ENCODE results near the gene ACSM2B.
"Not testable (repeated sequence)": the region's sequence is repeated elsewhere in the genome, so short reads cannot be mapped to it uniquely, and the experiment has no call there.

ACSM2B gene

DNA sequence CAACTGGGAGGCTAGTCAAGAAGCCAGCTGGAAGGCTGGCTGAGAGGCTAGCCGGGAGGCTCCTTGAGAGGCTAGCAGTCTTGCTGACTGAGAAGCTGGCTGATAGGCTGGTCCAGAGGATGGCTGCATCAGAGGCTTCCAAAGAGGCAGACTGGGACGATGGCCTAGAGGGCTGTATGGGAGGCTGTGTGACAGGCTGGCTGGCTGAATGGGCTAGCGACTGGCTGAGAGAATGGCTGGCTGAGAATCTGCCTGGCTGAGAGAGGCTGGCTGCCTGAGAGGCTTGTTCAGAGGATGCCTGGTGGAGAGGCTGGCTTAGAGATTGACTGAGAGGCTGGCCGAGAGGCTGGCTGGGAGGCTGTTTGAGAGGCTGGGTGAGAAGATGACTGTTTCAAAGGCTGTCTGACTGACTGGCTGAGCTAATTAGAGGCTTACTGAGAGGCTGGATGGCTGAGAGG is 34.8 kb upstream of the ACSM2B start:
- Histone ChIP-seq H3K4me3 (ENCODE audit: control insufficient read depth in 1 of 7, extremely low read depth in 1 of 7, insufficient read depth in 4 of 7, low read depth in 2 of 7, low read length in 6 of 7) (no peak overlapping the region), H3K4me1 (ENCODE audit: control extremely low read depth in 1 of 4, control insufficient read depth in 4 of 4, insufficient read depth in 4 of 4, low read length in 3 of 4) (no peaks in the 10 kb centered on the region), H3K9me3 (ENCODE audit: control extremely low read depth in 1 of 5, control insufficient read depth in 4 of 5, insufficient read depth in 2 of 5, low read depth in 1 of 5, low read length in 4 of 5) (no peaks in the 10 kb centered on the region), H3K27ac (ENCODE audit: insufficient read depth in 1 of 2, low read depth in 1 of 2, low read length in 2 of 2, poor library complexity in 1 of 2, severe bottlenecking in 2 of 2) (no peak overlapping the region), H3K36me3 (ENCODE audit: control insufficient read depth in 4 of 4, insufficient read depth in 4 of 4, low read length in 3 of 4) (no peaks in the 10 kb centered on the region), H3K27me3 (replicated peaks in 2 of 5; ENCODE audit: control insufficient read depth in 4 of 5, insufficient read depth in 5 of 5, low read length in 4 of 5) (peaks cover 0 to 18% (median 4%) of the 10 kb centered on the region in 5 experiments)
- DNase-seq, result no peak
- ChIA-PET POLR2A (no interaction called here), CTCF (no interaction called here)
- 90% methylated on average over 4 of the region's 4 CpGs for WGBS (ENCODE audit: insufficient coverage)

GRCh38 chr16:20610211-20610891 is 34.2 kb upstream of the ACSM2B start:
- no peaks in the 10 kb centered on the region for H3K4me1 ChIP-seq (ENCODE audit: control extremely low read depth in 1 of 4, control insufficient read depth in 4 of 4, insufficient read depth in 4 of 4, low read length in 3 of 4)
- POLR2A ChIA-PET, result no interaction called here
- 81% methylated on average over 6 of the region's 6 CpGs for WGBS (ENCODE audit: insufficient coverage)

GRCh38 chr16:20602205-20602604 is 26.0 kb upstream of the ACSM2B start:
- H3K27me3 ChIP-seq (replicated peaks in 2 of 5; ENCODE audit: control insufficient read depth in 4 of 5, insufficient read depth in 5 of 5, low read length in 4 of 5); H3K4me1 ChIP-seq (ENCODE audit: control extremely low read depth in 1 of 4, control insufficient read depth in 4 of 4, insufficient read depth in 4 of 4, low read length in 3 of 4); POLR2A ChIA-PET; H3K4me3 ChIP-seq (ENCODE audit: control insufficient read depth in 1 of 7, extremely low read depth in 1 of 7, insufficient read depth in 4 of 7, low read depth in 2 of 7, low read length in 6 of 7); H3K9me3 ChIP-seq (ENCODE audit: control extremely low read depth in 1 of 5, control insufficient read depth in 4 of 5, insufficient read depth in 2 of 5, low read depth in 1 of 5, low read length in 4 of 5); H3K36me3 ChIP-seq (ENCODE audit: control insufficient read depth in 4 of 4, insufficient read depth in 4 of 4, low read length in 3 of 4); H3K27ac ChIP-seq (ENCODE audit: insufficient read depth in 1 of 2, low read depth in 1 of 2, low read length in 2 of 2, poor library complexity in 1 of 2, severe bottlenecking in 2 of 2): not testable (repeated sequence)
- DNase-seq, result peak; percentile 46 to 69 (median 67)
- 8% methylated on average over 2 of the region's 11 CpGs for WGBS (ENCODE audit: insufficient coverage)
- CTCF ChIA-PET, result interaction anchor here (0.9 to 1.7 kb wide), 2 partner anchors 11 kb away, joined by 3 to 5 read pairs; no protein-coding TSS in a partner anchor

More at GRCh38 chr16:20610211-20610891, 34.2 kb upstream of the ACSM2B start:
- Histone ChIP-seq H3K27ac (ENCODE audit: insufficient read depth in 1 of 2, low read depth in 1 of 2, low read length in 2 of 2, poor library complexity in 1 of 2, severe bottlenecking in 2 of 2) (no peak overlapping the region), H3K4me3 (ENCODE audit: control insufficient read depth in 1 of 7, extremely low read depth in 1 of 7, insufficient read depth in 4 of 7, low read depth in 2 of 7, low read length in 6 of 7) (no peak overlapping the region), H3K9me3 (ENCODE audit: control extremely low read depth in 1 of 5, control insufficient read depth in 4 of 5, insufficient read depth in 2 of 5, low read depth in 1 of 5, low read length in 4 of 5) (no peaks in the 10 kb centered on the region), H3K36me3 (ENCODE audit: control insufficient read depth in 4 of 4, insufficient read depth in 4 of 4, low read length in 3 of 4) (no peaks in the 10 kb centered on the region), H3K27me3 (replicated peaks in 2 of 5; ENCODE audit: control insufficient read depth in 4 of 5, insufficient read depth in 5 of 5, low read length in 4 of 5) (peaks cover 0 to 18% (median 4%) of the 10 kb centered on the region in 5 experiments)
- DNase-seq, result no peak
- CTCF ChIA-PET, result no interaction called here

- H3K36me3 ChIP-seq (ENCODE audit: control insufficient read depth in 4 of 4, insufficient read depth in 4 of 4, low read length in 3 of 4); DNase-seq; CTCF ChIA-PET; H3K27me3 ChIP-seq (replicated peaks in 2 of 5; ENCODE audit: control insufficient read depth in 4 of 5, insufficient read depth in 5 of 5, low read length in 4 of 5); H3K4me1 ChIP-seq (ENCODE audit: control extremely low read depth in 1 of 4, control insufficient read depth in 4 of 4, insufficient read depth in 4 of 4, low read length in 3 of 4); POLR2A ChIA-PET; H3K9me3 ChIP-seq (ENCODE audit: control extremely low read depth in 1 of 5, control insufficient read depth in 4 of 5, insufficient read depth in 2 of 5, low read depth in 1 of 5, low read length in 4 of 5); H3K4me3 ChIP-seq (ENCODE audit: control insufficient read depth in 1 of 7, extremely low read depth in 1 of 7, insufficient read depth in 4 of 7, low read depth in 2 of 7, low read length in 6 of 7); H3K27ac ChIP-seq (ENCODE audit: insufficient read depth in 1 of 2, low read depth in 1 of 2, low read length in 2 of 2, poor library complexity in 1 of 2, severe bottlenecking in 2 of 2): not testable (repeated sequence)
- 98% methylated on average over 4 of the region's 5 CpGs for WGBS (ENCODE audit: insufficient coverage)
Measured at GRCh38 chr16:20599475-20599874, 23.3 kb upstream of the ACSM2B start.

DNA sequence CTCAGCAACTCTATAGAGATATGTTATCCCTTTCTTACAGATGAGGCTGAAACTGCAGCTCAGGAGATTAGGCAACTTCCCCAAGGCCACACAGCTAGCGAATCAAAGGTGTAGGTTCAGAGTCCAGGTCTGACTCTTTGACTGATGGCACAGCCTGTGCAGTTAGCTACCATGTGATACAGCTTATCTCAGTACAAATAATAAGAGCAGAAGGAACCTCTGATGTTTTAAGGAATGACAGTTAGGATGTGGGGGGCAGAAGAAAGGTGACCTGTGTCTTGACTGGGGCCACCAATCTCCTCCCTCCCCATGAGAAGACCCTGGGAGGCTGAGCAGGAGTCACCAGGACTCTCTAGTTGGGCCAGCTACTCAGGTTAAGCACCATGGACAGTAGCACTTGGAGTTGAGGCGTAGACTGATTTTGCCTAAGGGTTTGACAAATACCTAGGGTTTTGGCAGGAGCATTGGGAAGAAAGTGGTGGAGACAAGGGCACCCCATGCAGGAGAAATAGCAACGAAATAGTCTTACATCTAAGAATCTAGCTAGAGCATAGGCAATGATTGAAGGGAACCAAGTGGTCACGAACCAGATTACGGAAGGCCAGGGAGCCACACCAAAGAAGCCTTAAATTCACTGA is 22.8 kb upstream of the ACSM2B start:
- H3K9me3 ChIP-seq (ENCODE audit: control extremely low read depth in 1 of 5, control insufficient read depth in 4 of 5, insufficient read depth in 2 of 5, low read depth in 1 of 5, low read length in 4 of 5), result no peaks in the 10 kb centered on the region
- no peaks in the 10 kb centered on the region for H3K27me3 ChIP-seq (replicated peaks in 2 of 5; ENCODE audit: control insufficient read depth in 4 of 5, insufficient read depth in 5 of 5, low read length in 4 of 5)
- no peaks in the 10 kb centered on the region for H3K4me1 ChIP-seq (ENCODE audit: control extremely low read depth in 1 of 4, control insufficient read depth in 4 of 4, insufficient read depth in 4 of 4, low read length in 3 of 4)
- peak in 1 of 3 donors; percentile 4 for DNase-seq
- POLR2A ChIA-PET, result no interaction called here
- CTCF ChIA-PET, result no interaction called here
- no peak overlapping the region for H3K4me3 ChIP-seq (ENCODE audit: control insufficient read depth in 1 of 7, extremely low read depth in 1 of 7, insufficient read depth in 4 of 7, low read depth in 2 of 7, low read length in 6 of 7)
- no peaks in the 10 kb centered on the region for H3K36me3 ChIP-seq (ENCODE audit: control insufficient read depth in 4 of 4, insufficient read depth in 4 of 4, low read length in 3 of 4)
- 60% methylated on average over 2 of the region's 5 CpGs for whole genome bisulfite sequencing (ENCODE audit: insufficient coverage)
- H3K27ac ChIP-seq (ENCODE audit: insufficient read depth in 1 of 2, low read depth in 1 of 2, low read length in 2 of 2, poor library complexity in 1 of 2, severe bottlenecking in 2 of 2), result no peak overlapping the region

DNA sequence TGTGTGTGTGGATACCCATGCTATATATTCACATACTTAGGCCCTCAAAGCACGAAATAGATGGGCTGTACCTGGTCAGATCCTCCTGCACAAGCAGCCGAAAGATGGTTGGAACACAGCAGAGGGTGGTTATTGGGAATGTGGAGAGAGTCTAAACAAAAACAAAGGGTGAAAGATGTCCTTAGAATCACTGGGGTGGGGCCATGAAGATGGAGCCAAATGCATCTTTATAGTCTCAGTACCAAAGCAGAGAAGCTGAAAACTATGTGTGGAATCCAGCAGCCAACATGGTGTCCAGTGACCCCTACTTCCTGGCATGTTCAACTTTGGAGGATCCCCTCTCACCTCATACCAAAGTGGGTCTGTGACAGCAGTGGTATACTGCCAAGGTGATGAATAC is 19.5 kb upstream of the ACSM2B start:
- CTCF ChIA-PET; H3K27me3 ChIP-seq (replicated peaks in 2 of 5; ENCODE audit: control insufficient read depth in 4 of 5, insufficient read depth in 5 of 5, low read length in 4 of 5); POLR2A ChIA-PET: not testable (repeated sequence)

GRCh38 chr16:20595068-20595467 is 18.9 kb upstream of the ACSM2B start:
- H3K4me1 ChIP-seq (ENCODE audit: control extremely low read depth in 1 of 4, control insufficient read depth in 4 of 4, insufficient read depth in 4 of 4, low read length in 3 of 4); H3K9me3 ChIP-seq (ENCODE audit: control extremely low read depth in 1 of 5, control insufficient read depth in 4 of 5, insufficient read depth in 2 of 5, low read depth in 1 of 5, low read length in 4 of 5); POLR2A ChIA-PET; H3K27me3 ChIP-seq (replicated peaks in 2 of 5; ENCODE audit: control insufficient read depth in 4 of 5, insufficient read depth in 5 of 5, low read length in 4 of 5); H3K36me3 ChIP-seq (ENCODE audit: control insufficient read depth in 4 of 4, insufficient read depth in 4 of 4, low read length in 3 of 4); H3K4me3 ChIP-seq (ENCODE audit: control insufficient read depth in 1 of 7, extremely low read depth in 1 of 7, insufficient read depth in 4 of 7, low read depth in 2 of 7, low read length in 6 of 7); DNase-seq; CTCF ChIA-PET; H3K27ac ChIP-seq (ENCODE audit: insufficient read depth in 1 of 2, low read depth in 1 of 2, low read length in 2 of 2, poor library complexity in 1 of 2, severe bottlenecking in 2 of 2): not testable (repeated sequence)
- no CpG with 5 or more reads among the region's 2 CpGs for WGBS (ENCODE audit: insufficient coverage)

More for the DNA sequence above, 19.5 kb upstream of the ACSM2B start:
- 100% methylated on average over 1 of the region's 2 CpGs for WGBS (ENCODE audit: insufficient coverage)
- DNase-seq; H3K4me1 ChIP-seq (ENCODE audit: control extremely low read depth in 1 of 4, control insufficient read depth in 4 of 4, insufficient read depth in 4 of 4, low read length in 3 of 4); H3K27ac ChIP-seq (ENCODE audit: insufficient read depth in 1 of 2, low read depth in 1 of 2, low read length in 2 of 2, poor library complexity in 1 of 2, severe bottlenecking in 2 of 2); H3K36me3 ChIP-seq (ENCODE audit: control insufficient read depth in 4 of 4, insufficient read depth in 4 of 4, low read length in 3 of 4); H3K9me3 ChIP-seq (ENCODE audit: control extremely low read depth in 1 of 5, control insufficient read depth in 4 of 5, insufficient read depth in 2 of 5, low read depth in 1 of 5, low read length in 4 of 5); H3K4me3 ChIP-seq (ENCODE audit: control insufficient read depth in 1 of 7, extremely low read depth in 1 of 7, insufficient read depth in 4 of 7, low read depth in 2 of 7, low read length in 6 of 7): not testable (repeated sequence)

Data from common myeloid progenitor, CD34-positive (primary cell).